ENCODE measurements around the gene ZNF225.
"Not testable (repeated sequence)": the region's sequence is repeated elsewhere in the genome, so short reads cannot be mapped to it uniquely, and the experiment has no call there.

Gene ZNF225

GRCh38 chr19:44164327-44164672, 51.1 kb downstream of the ZNF225 start:
- DNase-seq = no peak

GRCh38 chr19:44164673-44165512, 51.7 kb downstream of the ZNF225 start, which contains the start of gene ZNF226:
TSS of gene ZNF226 (plus strand) at chr19:44165100. CDS start at chr19:44170081, 4,981 bp downstream.
- peak; percentile 99 for DNase-seq

GRCh38 chr19:44170660-44171059, 57.5 kb downstream of the ZNF225 start:
- not testable (repeated sequence) for DNase-seq

GRCh38 chr19:44176590-44176989, 63.4 kb downstream of the ZNF225 start:
- no peak for DNase-seq

- no peak for DNase-seq
These were observed 67.8 kb downstream of the ZNF225 start for GRCh38 chr19:44180968-44181367.

GRCh38 chr19:44182145-44182544, 68.9 kb downstream of the ZNF225 start:
- no peak for DNase-seq

Measured in DMS53 (cell line).